Ascending aorta (tissue), 2 donors: ENCODE measurements around the gene ITGA7. TPM values are rescaled to one million over a fixed set of nuclear protein-coding genes. Genes with fewer than 3 reads are reported as not detected.

Experiments used
- DNase-seq, 2 donors: peaks; one replicate each; pipeline ENCODE4 v3.0.0-alpha.2; 2019; ENCODE audit warnings: low spot score in 2 of 2
- H3K27ac ChIP-seq, 2 donors: fragments of 200-600 bp; sonication (generic); one replicate each; pipeline ENCODE4 v1.5.1; 2016 to 2017; ENCODE audit warnings: mild to moderate bottlenecking in 1 of 2
- H3K27me3 ChIP-seq: fragments of 200-600 bp; sonication (generic); one replicate; pipeline ENCODE4 v1.5.1; 2017
- H3K36me3 ChIP-seq, 2 donors: fragments of 200-600 bp; sonication (generic); one replicate each; pipeline ENCODE4 v1.5.1; 2016
- H3K4me1 ChIP-seq, 2 donors: fragments of 200-600 bp; sonication (generic); one replicate each; pipeline ENCODE4 v1.5.1; 2016 to 2017; ENCODE audit warnings: mild to moderate bottlenecking in 1 of 2
- H3K4me3 ChIP-seq, 2 donors: fragments of 200-600 bp; sonication (generic); one replicate each; pipeline ENCODE4 v1.5.1; 2016 to 2017; ENCODE audit warnings: mild to moderate bottlenecking in 1 of 2
- H3K9me3 ChIP-seq, 2 donors: fragments of 200-600 bp; sonication (generic); one replicate each; pipeline ENCODE4 v1.5.1; 2016
- intact Hi-C: fragments of 100-400 bp; cut with DNase I; formaldehyde crosslinking; loops from one replicate; pipeline ENCODE4 v1.15.1; 2023
- total RNA-seq: library from RNA; depleted of rRNA; stranded (reverse); fragments of >200 nt; gene quantifications from one replicate; pipeline ENCODE4 v1.1.0, GENCODE V29; 2016
- TF ChIP-seq, protein P1 (sequence below), 3 experiments: fragments of 200-600 bp in 2 of 3; fragments of 450-650 bp in 1 of 3; sonication (generic) in 2 of 3; IDR thresholded peaks; one replicate each; pipeline ENCODE4 v1.5.1; 2016 to 2019; ENCODE audit warnings: antibody characterized with exemption in 3 of 3, mild to moderate bottlenecking in 1 of 3, moderate library complexity in 1 of 3

Gene ITGA7
- total RNA-seq, 1 donor from 2014 or later: 246 TPM

DNA sequence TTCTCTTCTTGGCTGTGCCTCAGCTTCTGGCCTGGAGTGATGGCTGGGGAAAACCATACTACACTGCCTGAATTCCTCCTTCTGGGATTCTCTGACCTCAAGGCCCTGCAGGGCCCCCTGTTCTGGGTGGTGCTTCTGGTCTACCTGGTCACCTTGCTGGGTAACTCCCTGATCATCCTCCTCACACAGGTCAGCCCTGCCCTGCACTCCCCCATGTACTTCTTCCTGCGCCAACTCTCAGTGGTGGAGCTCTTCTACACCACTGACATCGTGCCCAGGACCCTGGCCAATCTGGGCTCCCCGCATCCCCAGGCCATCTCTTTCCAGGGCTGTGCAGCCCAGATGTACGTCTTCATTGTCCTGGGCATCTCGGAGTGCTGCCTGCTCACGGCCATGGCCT is 70.9 kb downstream of the ITGA7 start, which contains the start of gene OR10P1:
Gene OR10P1, plus strand, starts transcription at position 40 of the 400 bp plus-strand sequence. Its CDS starts 0 bp downstream, at position 40.
- H3K4me1 ChIP-seq: no peaks in the 10 kb centered on the region
- DNase-seq: no peak
- H3K27me3 ChIP-seq: no peaks in the 10 kb centered on the region
- TF ChIP-seq, protein P1, sequence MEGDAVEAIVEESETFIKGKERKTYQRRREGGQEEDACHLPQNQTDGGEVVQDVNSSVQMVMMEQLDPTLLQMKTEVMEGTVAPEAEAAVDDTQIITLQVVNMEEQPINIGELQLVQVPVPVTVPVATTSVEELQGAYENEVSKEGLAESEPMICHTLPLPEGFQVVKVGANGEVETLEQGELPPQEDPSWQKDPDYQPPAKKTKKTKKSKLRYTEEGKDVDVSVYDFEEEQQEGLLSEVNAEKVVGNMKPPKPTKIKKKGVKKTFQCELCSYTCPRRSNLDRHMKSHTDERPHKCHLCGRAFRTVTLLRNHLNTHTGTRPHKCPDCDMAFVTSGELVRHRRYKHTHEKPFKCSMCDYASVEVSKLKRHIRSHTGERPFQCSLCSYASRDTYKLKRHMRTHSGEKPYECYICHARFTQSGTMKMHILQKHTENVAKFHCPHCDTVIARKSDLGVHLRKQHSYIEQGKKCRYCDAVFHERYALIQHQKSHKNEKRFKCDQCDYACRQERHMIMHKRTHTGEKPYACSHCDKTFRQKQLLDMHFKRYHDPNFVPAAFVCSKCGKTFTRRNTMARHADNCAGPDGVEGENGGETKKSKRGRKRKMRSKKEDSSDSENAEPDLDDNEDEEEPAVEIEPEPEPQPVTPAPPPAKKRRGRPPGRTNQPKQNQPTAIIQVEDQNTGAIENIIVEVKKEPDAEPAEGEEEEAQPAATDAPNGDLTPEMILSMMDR (IDR thresholded peaks at IDR 0.05): no peak
- no peak within 1 kb of the TSS for H3K4me3 ChIP-seq
- no peaks in the 10 kb centered on the region for H3K9me3 ChIP-seq
- intact Hi-C loops: no loop called here
- H3K36me3 ChIP-seq: no peaks in the 10 kb centered on the region
- no peak within 1 kb of the TSS for H3K27ac ChIP-seq

DNA sequence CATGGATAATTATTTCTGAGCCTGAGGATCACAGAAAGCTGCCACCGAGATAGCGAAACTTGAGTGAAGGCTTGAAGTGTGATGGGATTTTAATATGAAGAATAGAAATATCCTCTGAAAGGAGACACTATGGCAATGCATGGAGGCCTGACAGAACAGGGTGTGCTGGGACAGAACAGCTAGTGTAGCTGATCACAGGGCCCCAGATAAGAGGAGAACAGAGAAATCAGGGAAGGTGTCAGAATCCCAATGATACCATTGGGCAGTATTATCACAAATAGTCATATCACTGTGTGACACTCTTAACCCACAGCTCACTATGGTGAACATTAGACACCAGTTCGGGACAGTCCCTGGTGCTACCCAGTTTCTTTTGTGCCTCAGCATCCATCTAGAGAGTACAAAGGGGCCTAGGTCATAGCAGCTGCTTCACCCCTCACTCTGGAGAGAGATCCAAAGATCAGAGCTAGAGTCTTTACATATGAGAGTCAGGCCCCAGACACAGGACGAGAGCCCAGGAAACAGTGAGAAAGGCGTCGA is 71.5 kb downstream of the ITGA7 start:
- Histone ChIP-seq H3K4me1 (no peaks in the 10 kb centered on the region), H3K36me3 (no peaks in the 10 kb centered on the region), H3K27ac (no peak overlapping the region), H3K9me3 (no peaks in the 10 kb centered on the region), H3K4me3 (no peak overlapping the region), H3K27me3 (no peaks in the 10 kb centered on the region)
- intact Hi-C loops: no loop called here
- TF ChIP-seq, protein P1 (IDR thresholded peaks at IDR 0.05): no peak
- no peak for DNase-seq

Other genes starting within 250 kb of the ITGA7 start
- gene OR6C70, start 237.8 kb downstream of the ITGA7 start, total RNA-seq: not detected
- gene OR6C68, start 215.5 kb downstream of the ITGA7 start, total RNA-seq: not detected
- gene OR6C4, start 158.3 kb downstream of the ITGA7 start, total RNA-seq: not detected
- not detected for gene OR2AP1, start 135.4 kb downstream of the ITGA7 start, total RNA-seq
- gene OR10P1, start 71.0 kb downstream of the ITGA7 start, total RNA-seq: not detected
- 57.2 TPM for gene BLOC1S1, start 8.1 kb upstream of the ITGA7 start, total RNA-seq
- 3.6 TPM for gene RDH5, start 12.5 kb upstream of the ITGA7 start, total RNA-seq
- 566 TPM for gene CD63, start 21.1 kb upstream of the ITGA7 start, total RNA-seq
- gene GDF11, start 35.2 kb upstream of the ITGA7 start, total RNA-seq: 1.6 TPM
- 13.4 TPM for gene SARNP, start 109.8 kb upstream of the ITGA7 start, total RNA-seq
- gene ORMDL2, start 110.1 kb upstream of the ITGA7 start, total RNA-seq: 13.8 TPM
- 26.1 TPM for gene DNAJC14, start 121.7 kb upstream of the ITGA7 start, total RNA-seq
- 37.5 TPM for gene MMP19, start 135.0 kb upstream of the ITGA7 start, total RNA-seq
- gene PYM1, start 220.0 kb upstream of the ITGA7 start, total RNA-seq: 83.7 TPM
- gene DGKA, start 223.3 kb upstream of the ITGA7 start, total RNA-seq: 48.6 TPM